BJ (cell line): ENCODE measurements around the gene STX17. TPM values are rescaled to one million over a fixed set of nuclear protein-coding genes. Genes with fewer than 3 reads are reported as not detected.
"Not testable (repeated sequence)": the region's sequence is repeated elsewhere in the genome, so short reads cannot be mapped to it uniquely, and the experiment has no call there.

Experiments used
- CTCF ChIA-PET: fragments of 350-600 bp; formaldehyde crosslinking; extraction: SDS; loops from one replicate; lab custom pipeline; 2021; ENCODE audit warnings: antibody characterized with exemption, inconsistent platforms; lab: Yijun Ruan, JAX
- POLR2A ChIA-PET: fragments of 300-600 bp; sonication (Branson Sonifier 250); formaldehyde crosslinking; extraction: SDS; loops from one replicate; lab custom pipeline; 2021; ENCODE audit warnings: antibody characterized with exemption; lab: Charles Lee
- DNase-seq: peaks from one replicate; pipeline ENCODE4 v3.0.0-alpha.2; 2011; ENCODE audit warnings: low read depth
- H3K27me3 ChIP-seq: 2 replicates; pipeline ENCODE4 v1.6.0; 2011; ENCODE audit warnings: low read length; ENCODE audit not compliant: control insufficient read depth, insufficient read depth
- H3K36me3 ChIP-seq: 2 replicates; pipeline ENCODE4 v1.5.1; 2011; ENCODE audit warnings: low read length; ENCODE audit not compliant: control insufficient read depth, insufficient read depth
- H3K4me3 ChIP-seq: 2 replicates; pipeline ENCODE4 v1.5.1; 2011; ENCODE audit warnings: low read depth, mild to moderate bottlenecking, control low read depth, low read length
- polyA plus RNA-seq: library from polyadenylated mRNA; depleted of rRNA; stranded (reverse); fragments of >200 nt; gene quantifications from 2 replicates; pipeline ENCODE4 v1.2.3, GENCODE V29; 2011
- TF ChIP-seq, protein P1 (sequence below): IDR thresholded peaks from 2 replicates; pipeline ENCODE4 v1.5.1; 2011; ENCODE audit warnings: low read depth, mild to moderate bottlenecking, control low read depth, inconsistent platforms, low read length, moderate library complexity; ENCODE audit not compliant: insufficient read depth

Gene STX17
- polyA plus RNA-seq, 1 experiment, result 6.9 TPM

DNA sequence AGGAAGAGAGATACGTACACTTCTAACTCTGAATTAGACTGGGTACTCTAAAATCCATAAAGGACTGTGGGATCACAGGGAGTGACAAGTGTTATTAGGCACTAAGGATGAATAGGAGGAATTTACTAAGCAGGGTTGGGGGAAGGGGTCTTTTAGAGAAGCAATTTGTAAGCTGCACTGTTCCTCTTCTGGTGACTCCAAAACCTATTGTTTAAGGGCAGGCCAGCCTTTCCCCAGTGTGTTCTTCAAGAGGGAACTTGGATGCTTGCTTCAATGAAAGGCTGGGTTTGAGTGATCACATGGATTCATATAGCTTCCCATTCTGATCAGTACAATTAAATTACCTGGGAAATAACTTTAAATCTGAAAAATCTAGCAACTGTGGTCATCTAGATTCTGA lies 71.8 kb downstream of the STX17 start:
- TF ChIP-seq, protein P1, sequence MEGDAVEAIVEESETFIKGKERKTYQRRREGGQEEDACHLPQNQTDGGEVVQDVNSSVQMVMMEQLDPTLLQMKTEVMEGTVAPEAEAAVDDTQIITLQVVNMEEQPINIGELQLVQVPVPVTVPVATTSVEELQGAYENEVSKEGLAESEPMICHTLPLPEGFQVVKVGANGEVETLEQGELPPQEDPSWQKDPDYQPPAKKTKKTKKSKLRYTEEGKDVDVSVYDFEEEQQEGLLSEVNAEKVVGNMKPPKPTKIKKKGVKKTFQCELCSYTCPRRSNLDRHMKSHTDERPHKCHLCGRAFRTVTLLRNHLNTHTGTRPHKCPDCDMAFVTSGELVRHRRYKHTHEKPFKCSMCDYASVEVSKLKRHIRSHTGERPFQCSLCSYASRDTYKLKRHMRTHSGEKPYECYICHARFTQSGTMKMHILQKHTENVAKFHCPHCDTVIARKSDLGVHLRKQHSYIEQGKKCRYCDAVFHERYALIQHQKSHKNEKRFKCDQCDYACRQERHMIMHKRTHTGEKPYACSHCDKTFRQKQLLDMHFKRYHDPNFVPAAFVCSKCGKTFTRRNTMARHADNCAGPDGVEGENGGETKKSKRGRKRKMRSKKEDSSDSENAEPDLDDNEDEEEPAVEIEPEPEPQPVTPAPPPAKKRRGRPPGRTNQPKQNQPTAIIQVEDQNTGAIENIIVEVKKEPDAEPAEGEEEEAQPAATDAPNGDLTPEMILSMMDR, result no peak
- Histone ChIP-seq H3K27me3 (no peaks in the 10 kb centered on the region), H3K36me3 (no peaks in the 10 kb centered on the region), H3K4me3 (no peak overlapping the region)
- ChIA-PET CTCF (no interaction called here), POLR2A (no interaction called here)
- DNase-seq, result no peak

DNA sequence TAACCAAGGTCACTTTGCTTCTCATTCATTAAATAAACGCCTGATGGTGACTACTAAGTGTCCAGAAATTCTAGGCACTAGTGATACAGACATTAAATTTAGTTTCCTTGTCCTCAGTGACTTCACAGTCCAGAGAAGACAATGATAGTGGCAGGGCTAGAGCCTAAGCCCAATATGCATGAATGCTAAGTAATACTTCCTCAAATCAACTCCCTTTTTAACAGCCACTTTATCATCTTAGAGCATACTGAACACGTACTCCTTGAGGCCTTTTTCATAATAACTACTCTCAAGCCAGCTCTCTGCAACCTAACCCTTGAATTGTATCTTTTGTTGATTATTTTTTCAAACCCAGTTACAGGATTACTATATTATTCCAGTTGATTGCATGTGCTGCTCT lies 74.1 kb downstream of the STX17 start:
- no peaks in the 10 kb centered on the region for H3K36me3 ChIP-seq
- DNase-seq, result no peak
- no peak overlapping the region for H3K4me3 ChIP-seq
- CTCF ChIA-PET, result interaction anchor here (0.6 kb wide), 1 partner anchor 51 kb away, joined by 3 read pairs; no protein-coding TSS in a partner anchor
- POLR2A ChIA-PET, result no interaction called here
- TF ChIP-seq, protein P1, result no peak
- H3K27me3 ChIP-seq, result no peaks in the 10 kb centered on the region

DNA sequence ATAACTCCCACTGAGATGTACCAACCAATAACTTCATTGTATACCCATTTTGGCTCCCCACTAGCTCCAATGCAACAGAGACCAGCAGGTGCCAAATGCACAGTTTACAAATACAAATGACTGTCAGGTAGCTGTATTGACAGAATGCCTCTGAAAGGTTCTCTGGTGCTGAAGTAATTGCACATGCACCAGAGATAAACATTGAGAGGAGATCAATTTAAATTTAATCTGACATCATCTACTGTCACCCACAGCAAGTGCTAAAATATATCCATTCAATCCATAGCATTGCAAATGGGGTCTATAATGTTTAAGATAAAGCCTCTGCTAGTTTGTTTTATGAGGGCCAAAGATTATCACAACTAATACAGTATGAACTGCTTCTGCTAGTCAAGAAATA lies 80.2 kb downstream of the STX17 start:
- TF ChIP-seq, protein P1, result no peak
- POLR2A ChIA-PET, result no interaction called here
- CTCF ChIA-PET, result no interaction called here
- H3K27me3 ChIP-seq, result no peaks in the 10 kb centered on the region
- H3K4me3 ChIP-seq, result no peak overlapping the region
- no peak for DNase-seq
- no peaks in the 10 kb centered on the region; the same call in 1 of the 2 replicates for H3K36me3 ChIP-seq

DNA sequence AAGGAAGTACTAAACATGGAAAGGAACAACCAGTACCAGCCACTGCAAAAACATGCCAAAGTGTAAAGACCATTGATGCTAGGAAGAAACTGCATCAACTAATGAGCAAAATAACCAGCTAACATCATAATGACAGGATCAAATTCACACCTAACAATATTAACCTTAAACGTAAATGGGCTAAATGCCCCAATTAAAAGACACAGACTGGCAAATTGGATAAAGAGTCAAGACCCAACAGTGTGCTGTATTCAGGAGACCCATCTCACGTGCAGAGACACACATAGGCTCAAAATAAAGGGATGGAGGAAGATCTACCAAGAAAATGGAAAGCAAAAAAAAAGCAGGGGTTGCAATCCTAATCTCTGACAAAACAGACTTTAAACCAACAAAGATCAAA lies 84.1 kb downstream of the STX17 start:
- CTCF ChIA-PET, POLR2A ChIA-PET, H3K27me3 ChIP-seq, H3K36me3 ChIP-seq, H3K4me3 ChIP-seq, DNase-seq: not testable (repeated sequence)

DNA sequence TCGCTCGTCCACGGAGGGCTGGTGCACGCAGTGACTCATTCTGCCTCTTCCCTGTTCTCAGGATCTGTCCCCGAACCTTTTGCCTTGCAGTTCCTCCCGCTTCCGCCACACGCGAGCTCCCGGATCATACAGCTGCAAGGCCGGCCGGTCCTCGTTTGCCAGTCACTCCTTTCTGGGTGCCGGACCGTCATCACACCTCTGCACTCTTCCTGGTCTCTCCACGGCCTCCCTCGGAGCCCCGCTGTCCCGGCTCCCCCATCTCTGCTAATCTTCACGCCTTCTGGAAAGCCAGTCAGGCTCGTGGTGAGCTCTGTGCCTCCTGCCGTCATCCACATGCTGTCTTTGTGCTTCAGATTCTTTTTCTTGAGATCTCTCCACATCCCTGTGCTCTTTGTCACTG lies 91.8 kb downstream of the STX17 start:
- ChIA-PET CTCF (no interaction called here), POLR2A (no interaction called here)
- DNase-seq, result no peak
- TF ChIP-seq, protein P1, result no peak
- no peaks in the 10 kb centered on the region for H3K36me3 ChIP-seq
- no peak overlapping the region for H3K4me3 ChIP-seq
- no peaks in the 10 kb centered on the region for H3K27me3 ChIP-seq

DNA sequence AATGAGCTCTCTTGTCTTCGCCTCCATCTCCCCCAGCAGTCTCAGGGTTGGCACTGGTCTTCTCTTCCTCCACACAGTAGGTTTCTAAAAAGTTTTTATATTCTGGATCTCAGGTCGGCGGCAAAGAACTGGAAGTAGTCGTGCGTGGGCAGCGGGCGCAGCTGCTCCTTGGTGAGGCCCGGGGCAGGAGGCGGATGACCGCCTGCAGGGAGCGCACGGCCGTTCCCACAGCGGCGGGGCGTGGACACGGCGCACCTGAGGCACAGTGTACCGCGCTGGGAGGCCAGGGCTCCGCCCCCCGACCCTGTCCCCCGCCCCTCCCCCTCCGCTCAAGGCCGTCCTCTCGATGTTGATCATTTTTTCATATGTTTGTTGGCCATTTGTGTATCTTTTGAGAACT lies 92.4 kb downstream of the STX17 start:
- TF ChIP-seq, protein P1, result no peak
- peaks cover 5% of the 10 kb centered on the region for H3K36me3 ChIP-seq
- POLR2A ChIA-PET, result no interaction called here
- H3K4me3 ChIP-seq, result no peak overlapping the region
- CTCF ChIA-PET, result no interaction called here
- no peak for DNase-seq
- no peaks in the 10 kb centered on the region for H3K27me3 ChIP-seq
